Measurements from ENCODE around the gene ARSD. TPM values are rescaled to one million over a fixed set of nuclear protein-coding genes. Genes with fewer than 3 reads are reported as not detected.

The ARSD gene
- total RNA-seq, 1 donor from 2014 or later: 8.0 TPM

GRCh38 chrX:2867206-2867605 lies 61.9 kb downstream of the ARSD start:
- ChIA-PET POLR2A (no interaction called here), CTCF (no interaction called here)
- H3K4me1 Mint-ChIP-seq: no peaks in the 10 kb centered on the region
- no peaks in the 10 kb centered on the region for H3K27me3 Mint-ChIP-seq
- intact Hi-C loops (cut with micrococcal nuclease): no loop called here
- DNase-seq (no peak), ATAC-seq (ENCODE audit: low read depth) (no peak)
- no peaks in the 10 kb centered on the region for H3K9me3 Mint-ChIP-seq
- no peaks in the 10 kb centered on the region for H3K36me3 Mint-ChIP-seq (ENCODE audit: low read depth)
- H3K4me3 Mint-ChIP-seq: no peak overlapping the region
- H3K27ac Mint-ChIP-seq: no peak overlapping the region
- no peak for TF ChIP-seq CTCF (IDR thresholded peaks at IDR 0.05)

- intact Hi-C loops (cut with micrococcal nuclease): no loop called here
- Mint-ChIP-seq H3K27me3 (no peaks in the 10 kb centered on the region), H3K9me3 (no peaks in the 10 kb centered on the region), H3K27ac (no peak overlapping the region), H3K36me3 (ENCODE audit: low read depth) (no peaks in the 10 kb centered on the region), H3K4me1 (no peaks in the 10 kb centered on the region), H3K4me3 (no peak overlapping the region)
- no peak for DNase-seq
- no peak for ATAC-seq (ENCODE audit: low read depth)
- TF ChIP-seq CTCF (IDR thresholded peaks at IDR 0.05): no peak
- ChIA-PET CTCF (no interaction called here), POLR2A (no interaction called here)
Observed at GRCh38 chrX:2863646-2864045, 65.5 kb downstream of the ARSD start.

GRCh38 chrX:2862404-2862803 lies 66.7 kb downstream of the ARSD start:
- Mint-ChIP-seq H3K36me3 (ENCODE audit: low read depth) (no peaks in the 10 kb centered on the region), H3K4me3 (no peak overlapping the region), H3K9me3 (no peaks in the 10 kb centered on the region), H3K27me3 (no peaks in the 10 kb centered on the region), H3K4me1 (no peaks in the 10 kb centered on the region), H3K27ac (no peak overlapping the region)
- DNase-seq (no peak), ATAC-seq (ENCODE audit: low read depth) (no peak)
- POLR2A ChIA-PET: no interaction called here
- CTCF ChIA-PET: no interaction called here
- intact Hi-C loops (cut with micrococcal nuclease): no loop called here
- no peak for TF ChIP-seq CTCF (IDR thresholded peaks at IDR 0.05)

GRCh38 chrX:2859197-2859797 lies 69.8 kb downstream of the ARSD start:
- ChIA-PET POLR2A (no interaction called here), CTCF (no interaction called here)
- Mint-ChIP-seq H3K27ac (no peak overlapping the region), H3K9me3 (no peaks in the 10 kb centered on the region), H3K36me3 (ENCODE audit: low read depth) (no peaks in the 10 kb centered on the region), H3K4me1 (no peaks in the 10 kb centered on the region), H3K4me3 (no peak overlapping the region), H3K27me3 (no peaks in the 10 kb centered on the region)
- intact Hi-C loops (cut with micrococcal nuclease): no loop called here
- no peak for TF ChIP-seq CTCF (IDR thresholded peaks at IDR 0.05)
- ATAC-seq (ENCODE audit: low read depth): no peak
- no peak for DNase-seq

- ATAC-seq (ENCODE audit: low read depth) (no peak), DNase-seq (no peak)
- no peaks in the 10 kb centered on the region for H3K36me3 Mint-ChIP-seq (ENCODE audit: low read depth)
- POLR2A ChIA-PET: no interaction called here
- CTCF ChIA-PET: no interaction called here
- H3K4me3 Mint-ChIP-seq: no peak overlapping the region
- H3K27ac Mint-ChIP-seq: no peak overlapping the region
- intact Hi-C loops (cut with micrococcal nuclease): no loop called here
- H3K4me1 Mint-ChIP-seq: no peaks in the 10 kb centered on the region
- H3K9me3 Mint-ChIP-seq: no peaks in the 10 kb centered on the region
- TF ChIP-seq CTCF (IDR thresholded peaks at IDR 0.05): no peak
- no peaks in the 10 kb centered on the region for H3K27me3 Mint-ChIP-seq
Observed at GRCh38 chrX:2857566-2857965, 71.6 kb downstream of the ARSD start.

Measured in activated B cell treated with CpG ODN at 0.5 μM for 24 hours (primary cell).